ENCODE results near the gene USPL1. TPM values are rescaled to one million over a fixed set of nuclear protein-coding genes. Genes with fewer than 3 reads are reported as not detected.

USPL1 gene
- polyA plus RNA-seq, 1 donor (not counting 4 experiments of a cell fraction or from before 2014, with no cell fraction given): 12.3 TPM

DNA sequence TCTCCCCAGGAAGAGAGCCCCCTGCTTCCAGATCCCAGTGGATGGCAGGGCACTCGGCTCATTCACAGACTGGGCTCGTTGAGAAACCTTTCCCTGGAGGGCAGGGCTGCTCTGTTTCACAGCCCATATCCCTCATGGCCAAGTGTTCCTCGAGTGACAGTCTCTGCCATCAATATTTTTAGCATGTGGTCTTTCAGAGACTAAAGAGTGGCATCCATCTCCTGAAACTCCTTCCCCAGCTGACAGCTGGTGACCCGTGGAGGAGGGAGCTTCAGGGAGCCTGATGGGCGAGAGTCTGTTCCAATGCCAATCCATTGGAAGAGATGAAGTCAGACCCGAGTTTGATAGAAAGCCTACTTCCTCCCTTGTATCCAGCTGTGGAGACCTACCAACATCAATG is 86.9 kb downstream of the USPL1 start:
- Histone ChIP-seq H3K27me3 (ENCODE audit: control insufficient read depth, extremely low read depth, insufficient read depth, low read length) (peaks cover 19% of the 10 kb centered on the region), H3K9me3 (ENCODE audit: control insufficient read depth, low read depth, low read length) (no peaks in the 10 kb centered on the region), H3K9me1 (ENCODE audit: control insufficient read depth, extremely low read depth, insufficient read depth, low read length) (no peaks in the 10 kb centered on the region), H3K4me2 (ENCODE audit: control insufficient read depth, extremely low read depth, insufficient read depth, low read depth, low read length) (no peak overlapping the region), H3K4me1 (ENCODE audit: control insufficient read depth, extremely low read depth, insufficient read depth, low read length) (peaks cover 13% of the 10 kb centered on the region), H3K79me2 (ENCODE audit: control insufficient read depth, insufficient read depth, low read length) (no peaks in the 10 kb centered on the region), H3K4me3 (ENCODE audit: control insufficient read depth in 2 of 3, extremely low read depth in 1 of 3, insufficient read depth in 2 of 3, low read depth in 1 of 3, low read length in 3 of 3) (no peak overlapping the region), H4K20me1 (ENCODE audit: control insufficient read depth, extremely low read depth, insufficient read depth, low read length) (no peaks in the 10 kb centered on the region), H2AFZ (ENCODE audit: control insufficient read depth, low read length) (no peak overlapping the region), H3K27ac (ENCODE audit: control insufficient read depth, insufficient read depth, low read length) (no peak overlapping the region), H3K36me3 (ENCODE audit: control insufficient read depth in 2 of 2, extremely low read depth in 1 of 2, insufficient read depth in 2 of 2, low read length in 2 of 2) (no peaks in the 10 kb centered on the region), H3K9ac (ENCODE audit: control insufficient read depth, extremely low read depth, insufficient read depth, low read length) (no peak overlapping the region)
- TF ChIP-seq EZH2 (IDR thresholded peaks at IDR 0.05; ENCODE audit: low read length): no peak
- TF ChIP-seq, protein P1, sequence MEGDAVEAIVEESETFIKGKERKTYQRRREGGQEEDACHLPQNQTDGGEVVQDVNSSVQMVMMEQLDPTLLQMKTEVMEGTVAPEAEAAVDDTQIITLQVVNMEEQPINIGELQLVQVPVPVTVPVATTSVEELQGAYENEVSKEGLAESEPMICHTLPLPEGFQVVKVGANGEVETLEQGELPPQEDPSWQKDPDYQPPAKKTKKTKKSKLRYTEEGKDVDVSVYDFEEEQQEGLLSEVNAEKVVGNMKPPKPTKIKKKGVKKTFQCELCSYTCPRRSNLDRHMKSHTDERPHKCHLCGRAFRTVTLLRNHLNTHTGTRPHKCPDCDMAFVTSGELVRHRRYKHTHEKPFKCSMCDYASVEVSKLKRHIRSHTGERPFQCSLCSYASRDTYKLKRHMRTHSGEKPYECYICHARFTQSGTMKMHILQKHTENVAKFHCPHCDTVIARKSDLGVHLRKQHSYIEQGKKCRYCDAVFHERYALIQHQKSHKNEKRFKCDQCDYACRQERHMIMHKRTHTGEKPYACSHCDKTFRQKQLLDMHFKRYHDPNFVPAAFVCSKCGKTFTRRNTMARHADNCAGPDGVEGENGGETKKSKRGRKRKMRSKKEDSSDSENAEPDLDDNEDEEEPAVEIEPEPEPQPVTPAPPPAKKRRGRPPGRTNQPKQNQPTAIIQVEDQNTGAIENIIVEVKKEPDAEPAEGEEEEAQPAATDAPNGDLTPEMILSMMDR (optimal IDR thresholded peaks at IDR 0.05 in 1 of 3, IDR thresholded peaks at IDR 0.05 in 1 of 3, conservative IDR thresholded peaks at IDR 0.05 in 1 of 3; ENCODE audit: extremely low read depth in 1 of 3, insufficient read depth in 2 of 3, low read length in 3 of 3): no peak
- dilution Hi-C loops (cut with MboI; ENCODE audit: extremely low pct_ligation_motif_present, low sequenced_read_pairs): no loop called here
- DNase-seq (ENCODE audit: low read depth, low spot score) (no peak), FAIRE-seq (no peak)

DNA sequence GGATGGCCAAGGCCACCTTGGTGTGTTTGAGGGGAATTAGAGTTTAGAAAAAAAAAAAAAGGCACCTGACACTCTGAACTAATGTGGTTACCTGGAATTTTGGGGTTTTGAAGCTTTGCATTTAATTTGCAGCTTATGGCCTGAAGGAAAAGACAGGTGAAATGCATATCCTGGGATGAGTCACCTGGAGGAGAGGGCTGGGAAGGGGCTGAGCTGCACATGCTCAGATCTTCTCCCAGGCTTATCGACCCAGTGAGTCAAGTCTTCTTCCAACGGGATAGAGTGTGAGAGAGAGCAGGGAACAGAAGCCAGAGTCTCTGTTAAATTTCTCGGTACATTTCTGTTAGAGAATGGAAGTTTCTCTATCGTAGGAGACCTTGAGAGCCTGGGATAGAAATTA is 88.0 kb downstream of the USPL1 start:
- H3K36me3 ChIP-seq (ENCODE audit: control insufficient read depth in 2 of 2, extremely low read depth in 1 of 2, insufficient read depth in 2 of 2, low read length in 2 of 2): no peaks in the 10 kb centered on the region

More for the DNA sequence above, 88.0 kb downstream of the USPL1 start:
- Histone ChIP-seq H3K79me2 (ENCODE audit: control insufficient read depth, insufficient read depth, low read length) (no peaks in the 10 kb centered on the region), H3K9me3 (ENCODE audit: control insufficient read depth, low read depth, low read length) (no peaks in the 10 kb centered on the region), H3K27ac (ENCODE audit: control insufficient read depth, insufficient read depth, low read length) (no peak overlapping the region), H3K4me3 (ENCODE audit: control insufficient read depth in 2 of 3, extremely low read depth in 1 of 3, insufficient read depth in 2 of 3, low read depth in 1 of 3, low read length in 3 of 3) (no peak overlapping the region), H3K4me1 (ENCODE audit: control insufficient read depth, extremely low read depth, insufficient read depth, low read length) (peaks cover 13% of the 10 kb centered on the region), H3K4me2 (ENCODE audit: control insufficient read depth, extremely low read depth, insufficient read depth, low read depth, low read length) (no peak overlapping the region), H3K27me3 (ENCODE audit: control insufficient read depth, extremely low read depth, insufficient read depth, low read length) (peaks cover 19% of the 10 kb centered on the region), H4K20me1 (ENCODE audit: control insufficient read depth, extremely low read depth, insufficient read depth, low read length) (no peaks in the 10 kb centered on the region), H2AFZ (ENCODE audit: control insufficient read depth, low read length) (no peak overlapping the region), H3K9ac (ENCODE audit: control insufficient read depth, extremely low read depth, insufficient read depth, low read length) (no peak overlapping the region), H3K9me1 (ENCODE audit: control insufficient read depth, extremely low read depth, insufficient read depth, low read length) (no peaks in the 10 kb centered on the region)
- DNase-seq (ENCODE audit: low read depth, low spot score) (peak; percentile 19), FAIRE-seq (peak; percentile 88)
- dilution Hi-C loops (cut with MboI; ENCODE audit: extremely low pct_ligation_motif_present, low sequenced_read_pairs): no loop called here
- no peak for TF ChIP-seq EZH2 (IDR thresholded peaks at IDR 0.05; ENCODE audit: low read length)
- TF ChIP-seq, protein P1 (optimal IDR thresholded peaks at IDR 0.05 in 1 of 3, IDR thresholded peaks at IDR 0.05 in 1 of 3, conservative IDR thresholded peaks at IDR 0.05 in 1 of 3; ENCODE audit: extremely low read depth in 1 of 3, insufficient read depth in 2 of 3, low read length in 3 of 3): no peak

Data from keratinocyte (primary cell).